ENCODE results near the gene AP2A1. TPM values are rescaled to one million over a fixed set of nuclear protein-coding genes. Genes with fewer than 3 reads are reported as not detected.

AP2A1 gene
- total and polyA plus RNA-seq, 9 of the 15 experiments (the other 6 are each of a cell fraction or from before 2014, with no cell fraction given), result 0.55 to 150 (median 31.9) TPM

GRCh38 chr19:49746206-49746958, 20.4 kb upstream of the AP2A1 start (continued):
- no peak for TF ChIP-seq CTCFL (IDR thresholded peaks at IDR 0.05; ENCODE audit: borderline replicate concordance, insufficient read depth, low read depth, low read length, poor library complexity, severe bottlenecking)
- TF ChIP-seq ZNF551 (CRISPR knock-in tag; IDR thresholded peaks at IDR 0.05), result no peak
- peak; percentile 69 for TF ChIP-seq ZNF592 (IDR thresholded peaks at IDR 0.05)
- no peak for TF ChIP-seq ZNF639 (CRISPR knock-in tag; conservative IDR thresholded peaks at IDR 0.05 in 1 of 2, IDR thresholded peaks at IDR 0.05 in 1 of 2)
- TF ChIP-seq HMG20B (CRISPR knock-in tag; IDR thresholded peaks at IDR 0.05), result no peak
- peak; percentile 21 for TF ChIP-seq POLR2B (IDR thresholded peaks at IDR 0.05; ENCODE audit: low read depth, partially characterized antibody)
- no peak for TF ChIP-seq BCOR (IDR thresholded peaks at IDR 0.05)
- no peak for TF ChIP-seq SAP30 (IDR thresholded peaks at IDR 0.05; ENCODE audit: borderline replicate concordance, insufficient read depth, low read depth, low read length, poor library complexity, severe bottlenecking)
- TF ChIP-seq ZNF778 (CRISPR knock-in tag; IDR thresholded peaks at IDR 0.05), result no peak
- TF ChIP-seq GTF3C2 (IDR thresholded peaks at IDR 0.05; ENCODE audit: borderline replicate concordance, extremely low read depth, insufficient read length), result no peak
- TF ChIP-seq E2F5 (CRISPR knock-in tag; IDR thresholded peaks at IDR 0.05), result no peak
- TF ChIP-seq POU5F1 (IDR thresholded peaks at IDR 0.05; ENCODE audit: borderline replicate concordance, low read depth, low read length, partially characterized antibody), result no peak
- TF ChIP-seq NR2C2 (CRISPR knock-in tag; IDR thresholded peaks at IDR 0.05), result no peak
- no peak for TF ChIP-seq NR2C2 (tag; IDR thresholded peaks at IDR 0.05)
